ENCODE measurements around the gene RNF212B. TPM values are rescaled to one million over a fixed set of nuclear protein-coding genes. Genes with fewer than 3 reads are reported as not detected.

The RNF212B gene
- total RNA-seq, 1 experiment from 2014 or later: not detected

- no peak overlapping the region for H2AFZ ChIP-seq
- H4K20me1 ChIP-seq (ENCODE audit: insufficient read depth): no peaks in the 10 kb centered on the region
- no peak overlapping the region for H3K4me3 ChIP-seq
- POLR2A ChIA-PET (ENCODE audit: unreplicated experiment): no interaction called here
- no peaks in the 10 kb centered on the region for H3K79me2 ChIP-seq (ENCODE audit: low read depth)
- intact Hi-C loops (cut with micrococcal nuclease; ENCODE audit: unreplicated experiment): no loop called here
- no peak for DNase-seq
- peaks cover 18% of the 10 kb centered on the region; the same call in 1 of the 2 replicates for H3F3A ChIP-seq (ENCODE audit: insufficient read depth, low read depth)
- no peak overlapping the region for H3K4me2 ChIP-seq
- H3K4me1 ChIP-seq (replicated peaks; ENCODE audit: insufficient read depth): peaks cover 32% of the 10 kb centered on the region
- H3K27me3 ChIP-seq (ENCODE audit: insufficient read depth, low read depth): no peaks in the 10 kb centered on the region
- H3K9me2 ChIP-seq (ENCODE audit: insufficient read depth): no peaks in the 10 kb centered on the region
- no peaks in the 10 kb centered on the region for H3K9me3 ChIP-seq (ENCODE audit: insufficient read depth, low read depth)
- no peaks in the 10 kb centered on the region for H3K36me3 ChIP-seq (ENCODE audit: low read depth)
- BruUV-seq (replicated peaks): no TSS peak
- CTCF ChIA-PET: no interaction called here
- no peak for TF ChIP-seq EZH2 (IDR thresholded peaks at IDR 0.05; ENCODE audit: low read depth)
- TF ChIP-seq CTCF (conservative IDR thresholded peaks at IDR 0.05): no peak
- no peak overlapping the region for H3K27ac ChIP-seq
These were observed 10.9 kb downstream of the RNF212B start for GRCh38 chr14:23248601-23249000.

GRCh38 chr14:23249824-23250223 is 12.1 kb downstream of the RNF212B start:
- Histone ChIP-seq H3F3A (ENCODE audit: insufficient read depth, low read depth) (peaks cover 18% of the 10 kb centered on the region; the same call in 1 of the 2 replicates), H3K27me3 (ENCODE audit: insufficient read depth, low read depth) (no peaks in the 10 kb centered on the region), H3K9me3 (ENCODE audit: insufficient read depth, low read depth) (no peaks in the 10 kb centered on the region), H4K20me1 (ENCODE audit: insufficient read depth) (no peaks in the 10 kb centered on the region), H3K79me2 (ENCODE audit: low read depth) (no peaks in the 10 kb centered on the region), H3K4me2 (peak overlapping the region; percentile 31; the same call in 1 of the 2 replicates), H3K4me3 (no peak overlapping the region), H3K27ac (0 out of 2 replicates have a peak overlapping the region, but pooled peaks have one; percentile 32), H2AFZ (no peak overlapping the region), H3K4me1 (replicated peaks; ENCODE audit: insufficient read depth) (peaks cover 34% of the 10 kb centered on the region), H3K36me3 (ENCODE audit: low read depth) (no peaks in the 10 kb centered on the region), H3K9me2 (ENCODE audit: insufficient read depth) (no peaks in the 10 kb centered on the region)
- POLR2A ChIA-PET (ENCODE audit: unreplicated experiment): no interaction called here
- DNase-seq: peak in 1 of 2 experiments; percentile 37
- no TSS peak for BruUV-seq (replicated peaks)
- TF ChIP-seq EZH2 (IDR thresholded peaks at IDR 0.05; ENCODE audit: low read depth): no peak
- TF ChIP-seq CTCF (conservative IDR thresholded peaks at IDR 0.05): no peak
- CTCF ChIA-PET: no interaction called here
- intact Hi-C loops (cut with micrococcal nuclease; ENCODE audit: unreplicated experiment): no loop called here

GRCh38 chr14:23252006-23252405 is 14.3 kb downstream of the RNF212B start:
- Histone ChIP-seq H3K36me3 (ENCODE audit: low read depth) (no peaks in the 10 kb centered on the region), H3K27me3 (ENCODE audit: insufficient read depth, low read depth) (no peaks in the 10 kb centered on the region), H3K4me3 (no peak overlapping the region), H3K27ac (peak overlapping the region; percentile 92), H3K9me3 (ENCODE audit: insufficient read depth, low read depth) (no peaks in the 10 kb centered on the region), H3F3A (ENCODE audit: insufficient read depth, low read depth) (peaks cover 18% of the 10 kb centered on the region; the same call in 1 of the 2 replicates), H3K79me2 (ENCODE audit: low read depth) (no peaks in the 10 kb centered on the region), H3K4me1 (replicated peaks; ENCODE audit: insufficient read depth) (peaks cover 34% of the 10 kb centered on the region), H3K9me2 (ENCODE audit: insufficient read depth) (no peaks in the 10 kb centered on the region), H3K4me2 (peak overlapping the region; percentile 32; the same call in 1 of the 2 replicates), H2AFZ (no peak overlapping the region), H4K20me1 (ENCODE audit: insufficient read depth) (no peaks in the 10 kb centered on the region)
- POLR2A ChIA-PET (ENCODE audit: unreplicated experiment): no interaction called here
- CTCF ChIA-PET: interaction anchor here (0.6 kb wide), 1 partner anchor 183 kb away, joined by 3 read pairs; no protein-coding TSS in a partner anchor
- DNase-seq: no peak
- intact Hi-C loops (cut with micrococcal nuclease; ENCODE audit: unreplicated experiment): no loop called here
- TSS peak; percentile 47 for BruUV-seq (replicated peaks)
- no peak for TF ChIP-seq EZH2 (IDR thresholded peaks at IDR 0.05; ENCODE audit: low read depth)

All from PC-9 (cell line).